Parathyroid adenoma (tissue), 2 donors: ENCODE data around the gene APOA4.

Source experiments
- H2AFZ ChIP-seq: fragments of 300-600 bp; sonication (generic); one replicate; pipeline ENCODE4 v1.7.0; 2017; ENCODE audit warnings: antibody characterized with exemption, mild to moderate bottlenecking
- H3K27ac ChIP-seq: fragments of 300-600 bp; sonication (generic); one replicate; pipeline ENCODE4 v1.7.0; 2017
- H3K27me3 ChIP-seq: fragments of 300-600 bp; sonication (generic); one replicate; pipeline ENCODE4 v1.7.0; 2017; ENCODE audit warnings: low read length; ENCODE audit not compliant: control insufficient read depth, insufficient read depth
- H3K36me3 ChIP-seq: fragments of 300-600 bp; sonication (generic); one replicate; pipeline ENCODE4 v1.7.0; 2017; ENCODE audit warnings: low read length; ENCODE audit not compliant: control insufficient read depth, insufficient read depth
- H3K4me1 ChIP-seq: fragments of 300-600 bp; sonication (generic); one replicate; pipeline ENCODE4 v1.7.0; 2017; ENCODE audit warnings: control low read depth
- H3K4me2 ChIP-seq: fragments of 300-600 bp; sonication (generic); one replicate; pipeline ENCODE4 v1.7.0; 2017; ENCODE audit warnings: low read length
- H3K4me3 ChIP-seq: fragments of 300-600 bp; sonication (generic); one replicate; pipeline ENCODE4 v1.7.0; 2017; ENCODE audit warnings: low read depth, low read length
- H3K79me2 ChIP-seq: fragments of 300-600 bp; sonication (generic); one replicate; pipeline ENCODE4 v1.7.0; 2017; ENCODE audit warnings: control low read depth
- H3K9ac ChIP-seq: fragments of 300-600 bp; sonication (generic); one replicate; pipeline ENCODE4 v1.7.0; 2017; ENCODE audit warnings: mild to moderate bottlenecking
- H3K9me3 ChIP-seq: fragments of 300-600 bp; sonication (generic); one replicate; pipeline ENCODE4 v1.7.0; 2017; ENCODE audit warnings: low read length; ENCODE audit not compliant: control insufficient read depth
- CTCF ChIP-seq: fragments of 300-600 bp; sonication (generic); IDR thresholded peaks from one replicate; pipeline ENCODE4 v1.7.0; 2017; ENCODE audit warnings: antibody characterized with exemption, mild to moderate bottlenecking
- donor health status: primary hyperparathyroidism.

APOA4 gene

GRCh38 chr11:116793772-116794097 lies 29.4 kb downstream of the APOA4 start:
- Histone ChIP-seq H2AFZ (no peak overlapping the region), H3K79me2 (no peaks in the 10 kb centered on the region), H3K4me3 (no peak overlapping the region), H3K9me3 (no peaks in the 10 kb centered on the region), H3K4me1 (no peaks in the 10 kb centered on the region), H3K9ac (no peak overlapping the region), H3K27me3 (no peaks in the 10 kb centered on the region), H3K27ac (no peak overlapping the region), H3K36me3 (no peaks in the 10 kb centered on the region), H3K4me2 (no peak overlapping the region)
- no peak for TF ChIP-seq CTCF

- H3K4me3 ChIP-seq: no peak overlapping the region
Measured at GRCh38 chr11:116792869-116793771, 30.0 kb downstream of the APOA4 start.

GRCh38 chr11:116792144-116792868 lies 30.8 kb downstream of the APOA4 start:
- no peaks in the 10 kb centered on the region for H3K9me3 ChIP-seq
- H2AFZ ChIP-seq: no peak overlapping the region
- H3K9ac ChIP-seq: no peak overlapping the region
- no peak overlapping the region for H3K27ac ChIP-seq
- H3K4me2 ChIP-seq: no peak overlapping the region
- no peak for TF ChIP-seq CTCF
- no peaks in the 10 kb centered on the region for H3K36me3 ChIP-seq
- H3K79me2 ChIP-seq: no peaks in the 10 kb centered on the region
- H3K27me3 ChIP-seq: no peaks in the 10 kb centered on the region
- no peaks in the 10 kb centered on the region for H3K4me1 ChIP-seq
- no peak overlapping the region for H3K4me3 ChIP-seq

More at GRCh38 chr11:116792869-116793771, 30.0 kb downstream of the APOA4 start:
- H3K4me2 ChIP-seq: no peak overlapping the region
- TF ChIP-seq CTCF: no peak
- no peak overlapping the region for H3K9ac ChIP-seq
- no peaks in the 10 kb centered on the region for H3K27me3 ChIP-seq
- H3K9me3 ChIP-seq: no peaks in the 10 kb centered on the region
- H2AFZ ChIP-seq: no peak overlapping the region
- H3K4me1 ChIP-seq: no peaks in the 10 kb centered on the region
- H3K79me2 ChIP-seq: no peaks in the 10 kb centered on the region
- no peaks in the 10 kb centered on the region for H3K36me3 ChIP-seq
- no peak overlapping the region for H3K27ac ChIP-seq

GRCh38 chr11:116791813-116792143 lies 31.3 kb downstream of the APOA4 start, which contains the start of gene APOA5:
Gene APOA5 (minus strand): TSS chr11:116791879. CDS start chr11:116791860, 19 bp downstream.
- H3K36me3 ChIP-seq: no peaks in the 10 kb centered on the region
- TF ChIP-seq CTCF: no peak
- H3K9me3 ChIP-seq: no peaks in the 10 kb centered on the region
- no peaks in the 10 kb centered on the region for H3K4me1 ChIP-seq
- no peak within 1 kb of the TSS for H3K4me2 ChIP-seq
- no peak within 1 kb of the TSS for H3K27ac ChIP-seq
- H2AFZ ChIP-seq: no peak within 1 kb of the TSS
- H3K27me3 ChIP-seq: no peaks in the 10 kb centered on the region
- no peak within 1 kb of the TSS for H3K9ac ChIP-seq
- no peak within 1 kb of the TSS for H3K4me3 ChIP-seq
- no peaks in the 10 kb centered on the region for H3K79me2 ChIP-seq
